GM12878 (cell line): ENCODE results near the gene CCL14. TPM values are rescaled to one million over a fixed set of nuclear protein-coding genes. Genes with fewer than 3 reads are reported as not detected.

Experiments used
- CBX3 ChIP-seq: fragments of 200-600 bp; sonication (generic); IDR thresholded peaks from 2 replicates; pipeline ENCODE4 v1.6.1; 2016; ENCODE audit warnings: low read depth, borderline replicate concordance
- FOS ChIP-seq: IDR thresholded peaks from 3 replicates; pipeline ENCODE4 v1.6.1; 2011; ENCODE audit warnings: borderline replicate concordance; ENCODE audit not compliant: insufficient read length; ENCODE audit errors: extremely low read depth
- FOXM1 ChIP-seq: IDR thresholded peaks from 2 replicates; pipeline ENCODE4 v1.6.1; 2012; ENCODE audit warnings: low read depth, mild to moderate bottlenecking, inconsistent platforms, low read length, moderate library complexity
- IKZF2 ChIP-seq, 2 experiments: fragments of 450-650 bp; IDR thresholded peaks; 2 replicates each; pipeline ENCODE4 v1.6.1; 2017; ENCODE audit warnings: mild to moderate bottlenecking in 2 of 2, moderate library complexity in 2 of 2
- KAT2A ChIP-seq: conservative IDR thresholded peaks from 2 replicates; pipeline ENCODE4 v1.6.1; 2011; ENCODE audit warnings: low read depth, low read length; ENCODE audit not compliant: control insufficient read depth
- KDM1A ChIP-seq: fragments of 200-600 bp; sonication (generic); IDR thresholded peaks from 2 replicates; pipeline ENCODE4 v1.6.1; 2016; ENCODE audit warnings: borderline replicate concordance
- MEF2A ChIP-seq: IDR thresholded peaks from 2 replicates; pipeline ENCODE4 v1.6.1; 2011; ENCODE audit warnings: low read depth, mild to moderate bottlenecking, low read length, moderate library complexity; ENCODE audit not compliant: insufficient read depth
- NR2C1 ChIP-seq: fragments of 450-650 bp; IDR thresholded peaks from 2 replicates; pipeline ENCODE4 v1.6.1; 2017; ENCODE audit warnings: antibody characterized with exemption, mild to moderate bottlenecking, moderate library complexity
- NR2F1 ChIP-seq: fragments of 450-650 bp; conservative IDR thresholded peaks from 2 replicates; pipeline ENCODE4 v1.6.1; 2017; ENCODE audit warnings: mild to moderate bottlenecking
- SP1 ChIP-seq: IDR thresholded peaks from one replicate; pipeline ENCODE4 v1.6.1; 2011; ENCODE audit warnings: low read depth, low read length
- SPI1 ChIP-seq: IDR thresholded peaks from 2 replicates; pipeline ENCODE4 v1.6.1; 2011; ENCODE audit warnings: low read depth, mild to moderate bottlenecking, low read length, moderate library complexity, borderline replicate concordance; ENCODE audit not compliant: insufficient read depth
- SREBF2 ChIP-seq: IDR thresholded peaks from 2 replicates; pipeline ENCODE4 v1.6.1; 2012; ENCODE audit warnings: mild to moderate bottlenecking, low read length
- SUPT20H ChIP-seq: IDR thresholded peaks from 2 replicates; pipeline ENCODE4 v1.6.1; 2011; ENCODE audit warnings: low read depth, mild to moderate bottlenecking, low read length, moderate library complexity, borderline replicate concordance; ENCODE audit not compliant: control insufficient read depth
- TAF1 ChIP-seq: IDR thresholded peaks from 2 replicates; pipeline ENCODE4 v1.6.1; 2011; ENCODE audit warnings: mild to moderate bottlenecking, low read depth, low read length, borderline replicate concordance
- ZBED1 ChIP-seq: IDR thresholded peaks from 2 replicates; pipeline ENCODE4 v1.6.1; 2016; ENCODE audit warnings: borderline replicate concordance
- polyA plus RNA-seq, 11 experiments: library from polyadenylated mRNA; depleted of rRNA in 4 of 11; unstranded in 6 of 11; stranded (reverse) in 5 of 11; fragments of >200 nt; fragmentation: Nextera tagmentation in 4 of 11; fragmentation: Illumina TruSeq in 1 of 11; extraction: Ambion mirVana in 4 of 11; extraction: Trizol in 1 of 11; gene quantifications; 1 replicate in 1 of 11; 2 replicates in 10 of 11; pipeline versions ENCODE4 v1.2.1 to v1.2.3, GENCODE V29; 2011 to 2016; ENCODE audit warnings: inconsistent platforms in 2 of 11, missing spikeins in 2 of 11, low read depth in 1 of 11
- total RNA-seq, 4 experiments: library from RNA; depleted of rRNA in 3 of 4; stranded (reverse); fragments of >200 nt in 3 of 4; fragmentation: Illumina TruSeq in 1 of 4; extraction: Trizol in 1 of 4; gene quantifications; 2 replicates each; pipeline versions ENCODE4 v1.2.1 to v1.2.3, GENCODE V29; 2013 to 2021
- TF ChIP-seq, protein P1 (sequence below): fragments of 450-650 bp; IDR thresholded peaks from 2 replicates; pipeline ENCODE4 v1.6.1; 2018; ENCODE audit warnings: borderline replicate concordance, mild to moderate bottlenecking; ENCODE audit not compliant: partially characterized antibody
- TF ChIP-seq, protein P2 (sequence below): IDR thresholded peaks from 2 replicates; pipeline ENCODE4 v1.6.1; 2011; ENCODE audit warnings: low read depth, mild to moderate bottlenecking, low read length, moderate library complexity, borderline replicate concordance; ENCODE audit errors: extremely low read depth
- TF ChIP-seq, protein P3 (sequence below): IDR thresholded peaks from 2 replicates; pipeline ENCODE4 v1.6.1; 2012; ENCODE audit warnings: low read depth, low read length, improper control_type of control experiment
- TF ChIP-seq, protein P4 (sequence below): fragments of 450-650 bp; IDR thresholded peaks from 2 replicates; pipeline ENCODE4 v1.6.1; 2017; ENCODE audit warnings: mild to moderate bottlenecking, moderate library complexity
- TF ChIP-seq, protein P5 (sequence below): fragments of 150-350 bp; IDR thresholded peaks from 2 replicates; pipeline ENCODE4 v1.6.1; 2014; ENCODE audit warnings: mild to moderate bottlenecking, low read depth, low read length

The CCL14 gene
- total and polyA plus RNA-seq, 10 of the 15 experiments (the other 5 are each of a cell fraction or from before 2014, with no cell fraction given), result not detected

DNA sequence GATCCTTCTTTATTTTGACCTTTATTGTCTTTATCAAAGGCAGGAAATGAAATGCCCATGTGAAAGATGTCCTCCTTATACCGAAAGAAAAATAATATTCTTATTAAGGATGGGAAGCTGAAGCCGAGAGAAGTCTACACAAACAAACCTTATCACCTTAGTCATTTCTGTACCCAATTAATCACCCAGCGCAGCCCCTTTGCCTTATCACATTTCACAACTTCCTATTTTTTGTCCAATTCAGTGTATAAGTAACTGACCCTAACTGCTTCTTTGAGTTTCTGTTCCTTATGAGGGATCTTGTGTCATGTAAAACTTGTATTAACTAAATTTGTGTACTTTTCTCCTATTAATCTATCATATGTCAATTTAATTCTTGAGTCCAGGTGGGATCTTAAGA is 47.6 kb upstream of the CCL14 start (continued):
- TF ChIP-seq KDM1A, result no peak
- TF ChIP-seq CBX3, result no peak
- no peak for TF ChIP-seq TAF1
- peak; percentile 97 for TF ChIP-seq IKZF2 (IDR thresholded peaks at IDR 0.05)
- TF ChIP-seq SPI1, result peak; percentile 79; the same call in 1 of the 2 replicates
- TF ChIP-seq, protein P1, sequence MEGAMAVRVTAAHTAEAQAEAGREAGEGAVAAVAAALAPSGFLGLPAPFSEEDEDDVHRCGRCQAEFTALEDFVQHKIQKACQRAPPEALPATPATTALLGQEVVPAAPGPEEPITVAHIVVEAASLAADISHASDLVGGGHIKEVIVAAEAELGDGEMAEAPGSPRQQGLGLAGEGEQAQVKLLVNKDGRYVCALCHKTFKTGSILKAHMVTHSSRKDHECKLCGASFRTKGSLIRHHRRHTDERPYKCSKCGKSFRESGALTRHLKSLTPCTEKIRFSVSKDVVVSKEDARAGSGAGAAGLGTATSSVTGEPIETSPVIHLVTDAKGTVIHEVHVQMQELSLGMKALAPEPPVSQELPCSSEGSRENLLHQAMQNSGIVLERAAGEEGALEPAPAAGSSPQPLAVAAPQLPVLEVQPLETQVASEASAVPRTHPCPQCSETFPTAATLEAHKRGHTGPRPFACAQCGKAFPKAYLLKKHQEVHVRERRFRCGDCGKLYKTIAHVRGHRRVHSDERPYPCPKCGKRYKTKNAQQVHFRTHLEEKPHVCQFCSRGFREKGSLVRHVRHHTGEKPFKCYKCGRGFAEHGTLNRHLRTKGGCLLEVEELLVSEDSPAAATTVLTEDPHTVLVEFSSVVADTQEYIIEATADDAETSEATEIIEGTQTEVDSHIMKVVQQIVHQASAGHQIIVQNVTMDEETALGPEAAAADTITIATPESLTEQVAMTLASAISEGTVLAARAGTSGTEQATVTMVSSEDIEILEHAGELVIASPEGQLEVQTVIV, result no peak
- TF ChIP-seq, protein P2, sequence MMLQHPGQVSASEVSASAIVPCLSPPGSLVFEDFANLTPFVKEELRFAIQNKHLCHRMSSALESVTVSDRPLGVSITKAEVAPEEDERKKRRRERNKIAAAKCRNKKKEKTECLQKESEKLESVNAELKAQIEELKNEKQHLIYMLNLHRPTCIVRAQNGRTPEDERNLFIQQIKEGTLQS, result no peak
- TF ChIP-seq, protein P3, sequence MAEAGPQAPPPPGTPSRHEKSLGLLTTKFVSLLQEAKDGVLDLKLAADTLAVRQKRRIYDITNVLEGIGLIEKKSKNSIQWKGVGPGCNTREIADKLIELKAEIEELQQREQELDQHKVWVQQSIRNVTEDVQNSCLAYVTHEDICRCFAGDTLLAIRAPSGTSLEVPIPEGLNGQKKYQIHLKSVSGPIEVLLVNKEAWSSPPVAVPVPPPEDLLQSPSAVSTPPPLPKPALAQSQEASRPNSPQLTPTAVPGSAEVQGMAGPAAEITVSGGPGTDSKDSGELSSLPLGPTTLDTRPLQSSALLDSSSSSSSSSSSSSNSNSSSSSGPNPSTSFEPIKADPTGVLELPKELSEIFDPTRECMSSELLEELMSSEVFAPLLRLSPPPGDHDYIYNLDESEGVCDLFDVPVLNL, result no peak
- no peak for TF ChIP-seq NR2C1
- no peak for TF ChIP-seq KAT2A
- TF ChIP-seq, protein P4, sequence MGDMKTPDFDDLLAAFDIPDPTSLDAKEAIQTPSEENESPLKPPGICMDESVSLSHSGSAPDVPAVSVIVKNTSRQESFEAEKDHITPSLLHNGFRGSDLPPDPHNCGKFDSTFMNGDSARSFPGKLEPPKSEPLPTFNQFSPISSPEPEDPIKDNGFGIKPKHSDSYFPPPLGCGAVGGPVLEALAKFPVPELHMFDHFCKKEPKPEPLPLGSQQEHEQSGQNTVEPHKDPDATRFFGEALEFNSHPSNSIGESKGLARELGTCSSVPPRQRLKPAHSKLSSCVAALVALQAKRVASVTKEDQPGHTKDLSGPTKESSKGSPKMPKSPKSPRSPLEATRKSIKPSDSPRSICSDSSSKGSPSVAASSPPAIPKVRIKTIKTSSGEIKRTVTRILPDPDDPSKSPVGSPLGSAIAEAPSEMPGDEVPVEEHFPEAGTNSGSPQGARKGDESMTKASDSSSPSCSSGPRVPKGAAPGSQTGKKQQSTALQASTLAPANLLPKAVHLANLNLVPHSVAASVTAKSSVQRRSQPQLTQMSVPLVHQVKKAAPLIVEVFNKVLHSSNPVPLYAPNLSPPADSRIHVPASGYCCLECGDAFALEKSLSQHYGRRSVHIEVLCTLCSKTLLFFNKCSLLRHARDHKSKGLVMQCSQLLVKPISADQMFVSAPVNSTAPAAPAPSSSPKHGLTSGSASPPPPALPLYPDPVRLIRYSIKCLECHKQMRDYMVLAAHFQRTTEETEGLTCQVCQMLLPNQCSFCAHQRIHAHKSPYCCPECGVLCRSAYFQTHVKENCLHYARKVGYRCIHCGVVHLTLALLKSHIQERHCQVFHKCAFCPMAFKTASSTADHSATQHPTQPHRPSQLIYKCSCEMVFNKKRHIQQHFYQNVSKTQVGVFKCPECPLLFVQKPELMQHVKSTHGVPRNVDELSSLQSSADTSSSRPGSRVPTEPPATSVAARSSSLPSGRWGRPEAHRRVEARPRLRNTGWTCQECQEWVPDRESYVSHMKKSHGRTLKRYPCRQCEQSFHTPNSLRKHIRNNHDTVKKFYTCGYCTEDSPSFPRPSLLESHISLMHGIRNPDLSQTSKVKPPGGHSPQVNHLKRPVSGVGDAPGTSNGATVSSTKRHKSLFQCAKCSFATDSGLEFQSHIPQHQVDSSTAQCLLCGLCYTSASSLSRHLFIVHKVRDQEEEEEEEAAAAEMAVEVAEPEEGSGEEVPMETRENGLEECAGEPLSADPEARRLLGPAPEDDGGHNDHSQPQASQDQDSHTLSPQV, result no peak
- no peak for TF ChIP-seq MEF2A
- TF ChIP-seq ZBED1, result no peak
- TF ChIP-seq NR2F1, result peak; percentile 97
- TF ChIP-seq FOXM1, result no peak
- TF ChIP-seq, protein P5, sequence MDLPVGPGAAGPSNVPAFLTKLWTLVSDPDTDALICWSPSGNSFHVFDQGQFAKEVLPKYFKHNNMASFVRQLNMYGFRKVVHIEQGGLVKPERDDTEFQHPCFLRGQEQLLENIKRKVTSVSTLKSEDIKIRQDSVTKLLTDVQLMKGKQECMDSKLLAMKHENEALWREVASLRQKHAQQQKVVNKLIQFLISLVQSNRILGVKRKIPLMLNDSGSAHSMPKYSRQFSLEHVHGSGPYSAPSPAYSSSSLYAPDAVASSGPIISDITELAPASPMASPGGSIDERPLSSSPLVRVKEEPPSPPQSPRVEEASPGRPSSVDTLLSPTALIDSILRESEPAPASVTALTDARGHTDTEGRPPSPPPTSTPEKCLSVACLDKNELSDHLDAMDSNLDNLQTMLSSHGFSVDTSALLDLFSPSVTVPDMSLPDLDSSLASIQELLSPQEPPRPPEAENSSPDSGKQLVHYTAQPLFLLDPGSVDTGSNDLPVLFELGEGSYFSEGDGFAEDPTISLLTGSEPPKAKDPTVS, result no peak
- TF ChIP-seq SUPT20H, result no peak
- TF ChIP-seq SREBF2, result no peak
- TF ChIP-seq SP1, result no peak
- TF ChIP-seq FOS, result no peak
